ENCODE data around the gene ALG14.

ALG14 gene

GRCh38 chr1:94979656-94980581 lies 92.8 kb downstream of the ALG14 start:
- no peak for DNase-seq

- no peak for DNase-seq
Observed at GRCh38 chr1:94979131-94979530, 93.6 kb downstream of the ALG14 start.

DNA sequence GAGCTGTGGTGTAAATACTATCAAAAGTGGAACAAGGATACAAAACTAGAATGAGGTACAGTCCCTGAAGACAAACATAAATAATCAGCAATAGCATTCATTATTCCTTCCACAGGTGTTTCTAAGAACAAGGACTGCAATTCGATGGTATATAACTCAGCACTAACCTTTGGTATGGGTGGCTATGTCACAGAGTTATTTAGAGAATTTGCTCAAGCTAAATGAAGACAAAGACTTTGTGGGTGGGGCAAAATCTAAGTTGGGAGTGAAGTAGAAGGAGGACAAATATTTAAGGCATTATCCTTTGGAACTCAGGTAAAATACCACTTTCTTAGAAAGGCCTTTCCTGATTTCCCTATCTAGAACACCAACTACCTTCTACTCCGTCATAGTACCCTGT lies 94.3 kb downstream of the ALG14 start:
- DNase-seq: no peak

DNA sequence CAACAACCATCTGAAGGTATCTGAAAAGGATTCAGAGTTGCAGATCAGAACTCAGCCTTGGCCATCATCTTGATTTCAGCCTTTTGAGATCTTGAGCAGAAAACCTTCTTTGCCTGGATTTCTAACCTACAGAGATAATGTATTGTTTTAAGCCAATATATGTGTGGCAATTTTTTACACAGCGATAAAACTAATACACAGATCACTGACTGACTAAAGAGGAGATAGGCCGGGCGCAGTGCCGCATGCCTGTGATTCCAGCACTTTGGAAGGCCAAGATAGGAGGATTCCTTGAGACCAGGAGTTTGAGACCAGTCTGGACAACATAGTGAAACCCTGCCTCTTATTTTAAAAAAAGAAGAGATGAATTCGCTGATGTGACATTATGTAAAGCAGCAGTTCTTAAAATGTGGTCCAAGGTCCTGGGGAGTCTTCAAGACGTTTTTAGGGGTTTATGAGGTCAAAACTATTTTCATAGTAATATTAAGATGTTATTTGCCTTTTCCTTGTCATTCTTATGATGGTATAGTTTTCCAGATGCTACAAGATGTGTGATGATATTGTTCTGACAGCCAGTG lies 95.7 kb downstream of the ALG14 start:
- DNase-seq: no peak

- DNase-seq: no peak
Observed at GRCh38 chr1:94974824-94975223, 97.9 kb downstream of the ALG14 start.

DNA sequence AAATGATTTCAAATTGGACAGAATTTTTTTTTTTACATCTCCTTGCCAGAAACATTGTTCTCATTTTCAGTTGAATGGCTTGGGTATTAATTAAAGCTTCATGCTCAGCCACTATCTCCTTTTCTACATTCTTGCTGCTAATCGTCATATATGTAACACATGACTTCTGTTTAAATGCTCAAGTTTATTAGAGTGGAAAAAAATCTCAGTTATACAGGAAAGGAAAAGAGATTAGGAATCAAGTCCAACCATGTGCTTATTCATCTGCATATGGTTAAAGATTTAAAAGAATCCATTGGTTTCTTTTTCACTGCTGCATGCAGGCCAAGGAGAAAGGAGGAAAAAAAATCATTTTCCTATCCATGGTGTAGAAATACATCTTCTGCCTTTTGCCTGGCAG lies 98.5 kb downstream of the ALG14 start:
- DNase-seq: no peak

DNA sequence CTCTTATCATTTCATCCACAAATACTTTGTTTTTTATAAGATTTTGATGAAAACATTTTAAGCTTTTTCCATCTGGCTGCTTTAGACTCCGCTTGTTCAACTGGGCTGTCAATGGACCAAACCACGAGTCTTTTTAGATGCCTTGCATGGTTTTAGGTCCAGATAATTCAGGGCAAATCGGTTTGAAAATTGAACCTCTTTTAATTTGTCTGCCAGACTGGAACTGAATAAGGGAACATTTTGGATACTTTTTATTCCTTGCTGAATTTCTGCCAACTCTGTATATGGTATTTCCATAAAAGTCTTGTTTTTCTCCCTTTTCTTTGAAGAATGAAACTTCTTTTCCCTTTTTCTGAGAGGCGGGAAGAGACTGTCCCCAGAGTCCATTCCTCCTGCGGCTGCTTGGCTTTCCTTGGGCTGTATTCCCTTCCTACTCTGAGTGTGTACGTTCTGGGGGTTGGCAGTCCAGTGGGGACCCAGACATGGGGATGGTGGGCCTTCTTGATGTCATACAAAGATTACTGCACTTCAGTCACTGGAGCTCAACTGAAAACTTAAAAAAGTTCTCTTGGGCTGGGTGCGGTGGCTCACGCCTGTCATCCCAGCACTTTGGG lies 99.3 kb downstream of the ALG14 start:
- DNase-seq: no peak

DNA sequence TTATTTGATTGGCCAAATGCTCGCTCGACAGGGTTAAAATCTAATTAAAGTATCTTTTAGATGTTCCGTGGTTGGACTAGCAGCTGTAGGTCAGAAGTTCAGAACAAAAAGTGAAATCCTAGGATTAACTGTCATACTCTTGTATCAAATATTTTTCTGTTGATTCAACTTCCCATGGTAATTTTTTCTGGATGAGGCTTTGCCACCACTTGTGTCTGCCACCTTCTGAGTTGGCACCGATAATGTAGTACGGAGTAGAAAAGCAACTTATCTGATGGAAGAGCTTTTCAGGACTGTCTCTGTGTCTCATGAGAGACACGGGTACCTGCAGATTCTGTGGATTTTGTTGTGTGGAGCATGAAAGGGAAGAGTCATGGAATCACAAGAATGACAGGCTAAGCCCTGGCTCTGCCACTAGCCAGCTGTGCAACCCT lies 101.2 kb downstream of the ALG14 start:
- no peak for DNase-seq

DNA sequence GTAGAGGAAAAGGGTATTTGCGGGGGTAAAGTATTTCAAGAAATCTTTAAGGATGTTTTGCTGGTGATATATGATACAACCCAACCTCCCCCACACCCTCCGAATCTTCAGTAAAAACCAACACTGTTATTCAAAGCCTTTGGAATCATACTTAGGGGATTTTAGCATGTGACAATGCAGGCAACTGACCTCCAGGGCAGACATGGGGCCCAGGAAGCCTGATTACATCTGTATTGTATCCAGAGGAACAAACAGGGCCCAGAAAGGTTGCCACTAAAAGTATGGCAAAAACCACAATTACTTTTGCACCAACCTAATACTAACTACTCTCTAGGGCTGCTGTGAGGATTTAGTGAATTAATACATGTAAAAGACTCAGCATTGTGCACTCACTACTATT lies 102.0 kb downstream of the ALG14 start:
- no peak for DNase-seq

DNA sequence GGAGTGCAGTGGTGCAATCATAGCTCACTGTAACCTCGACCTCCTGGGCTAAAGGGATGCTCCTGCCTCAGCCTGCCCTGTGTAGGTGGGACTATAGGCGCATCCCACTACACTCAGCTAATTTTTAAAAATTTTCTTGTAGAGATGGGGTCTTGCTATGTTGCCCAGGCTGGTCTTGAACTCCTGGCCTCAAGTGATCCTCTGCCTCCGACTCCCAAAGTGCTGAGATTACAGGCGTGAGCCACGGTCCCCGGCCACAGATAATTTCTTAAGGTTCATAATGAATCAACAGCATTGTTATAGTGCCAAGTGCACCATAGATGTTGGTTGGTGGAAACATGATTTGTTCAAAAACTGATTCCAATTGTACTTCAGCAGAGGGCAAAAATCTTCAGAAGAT lies 103.6 kb downstream of the ALG14 start:
- DNase-seq: no peak

DNA sequence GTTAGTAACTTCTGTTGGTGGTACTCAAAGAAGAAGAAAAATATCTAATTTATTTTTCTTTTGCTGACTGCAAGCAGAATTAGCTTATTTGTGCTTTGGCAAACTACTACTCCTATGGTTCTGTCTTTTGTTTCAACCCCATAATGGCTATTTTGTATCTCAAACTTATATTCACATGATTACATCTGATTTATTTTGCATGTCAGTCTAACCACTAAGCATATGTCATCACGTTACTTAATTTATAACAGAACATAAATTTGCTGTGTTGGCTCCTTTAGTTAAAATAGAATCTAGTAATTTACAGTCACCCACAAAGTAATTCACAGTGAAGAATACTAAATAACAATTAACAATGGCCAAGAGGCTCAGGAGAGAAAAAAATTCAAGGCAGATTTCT lies 106.7 kb downstream of the ALG14 start:
- no peak for DNase-seq

- no peak for DNase-seq
Observed at GRCh38 chr1:94963864-94964263, 108.9 kb downstream of the ALG14 start.

DNA sequence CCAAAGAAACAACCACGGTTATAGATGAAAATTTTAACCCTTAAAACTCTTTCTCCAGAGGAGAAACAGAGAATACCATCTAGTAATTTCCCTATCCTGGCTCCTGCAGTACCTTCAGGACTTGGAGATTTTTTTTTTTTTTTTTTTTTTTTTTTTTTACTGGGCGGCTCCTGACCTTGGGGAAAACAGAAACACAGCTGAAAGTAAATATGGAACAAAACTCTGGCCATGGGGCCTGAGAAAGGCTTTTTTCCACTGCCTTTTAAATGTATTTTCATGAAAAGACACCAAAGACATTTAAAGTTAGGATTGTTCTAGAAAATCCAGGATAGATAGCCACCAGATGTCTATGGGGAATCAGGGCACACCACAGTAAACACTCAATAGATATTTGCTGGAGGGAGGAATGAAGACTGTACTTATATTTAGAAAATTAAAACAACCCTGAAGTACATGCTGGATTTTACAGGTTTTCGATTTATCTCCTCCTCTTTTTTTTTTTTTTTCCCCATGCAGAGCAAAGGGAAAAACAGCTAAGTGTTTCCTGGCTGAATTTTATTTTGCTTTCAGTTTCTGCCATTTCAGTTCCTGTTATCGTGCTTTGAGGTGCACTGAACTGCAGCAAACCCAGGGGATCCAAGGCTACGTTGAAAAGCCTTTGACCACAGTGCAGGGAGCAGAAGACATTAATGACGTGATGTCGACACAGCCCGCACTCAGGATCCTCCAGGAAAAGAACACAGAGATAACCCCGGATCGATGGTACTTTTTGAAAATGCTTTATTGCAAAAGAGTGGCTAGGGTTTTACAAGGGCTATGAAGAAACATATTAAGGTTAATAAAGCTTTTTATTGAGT lies 110.1 kb downstream of the ALG14 start:
- DNase-seq: no peak

GRCh38 chr1:94961988-94962387 lies 110.8 kb downstream of the ALG14 start:
- no peak for DNase-seq

- no peak for DNase-seq
Observed at GRCh38 chr1:94961582-94961981, 111.2 kb downstream of the ALG14 start.

DNA sequence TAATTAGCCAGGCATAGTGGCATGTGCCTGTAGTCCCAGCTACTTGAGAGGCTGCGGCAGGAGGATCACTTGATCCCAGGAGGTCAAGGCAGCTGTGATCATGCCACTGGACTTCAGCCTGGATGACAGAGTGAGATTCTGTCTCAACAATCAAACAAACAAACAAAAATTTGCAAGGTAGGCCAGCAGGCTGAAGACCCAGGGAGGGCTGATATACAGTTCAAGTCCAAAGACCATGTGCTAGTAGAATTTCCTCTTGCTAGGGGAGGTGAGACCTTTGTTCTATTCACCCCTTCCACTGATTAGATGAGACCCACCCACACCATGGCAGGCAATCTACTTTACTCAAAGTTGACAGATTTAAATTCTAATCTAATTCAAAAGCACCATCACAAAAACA lies 114.7 kb downstream of the ALG14 start:
- DNase-seq: no peak

DNA sequence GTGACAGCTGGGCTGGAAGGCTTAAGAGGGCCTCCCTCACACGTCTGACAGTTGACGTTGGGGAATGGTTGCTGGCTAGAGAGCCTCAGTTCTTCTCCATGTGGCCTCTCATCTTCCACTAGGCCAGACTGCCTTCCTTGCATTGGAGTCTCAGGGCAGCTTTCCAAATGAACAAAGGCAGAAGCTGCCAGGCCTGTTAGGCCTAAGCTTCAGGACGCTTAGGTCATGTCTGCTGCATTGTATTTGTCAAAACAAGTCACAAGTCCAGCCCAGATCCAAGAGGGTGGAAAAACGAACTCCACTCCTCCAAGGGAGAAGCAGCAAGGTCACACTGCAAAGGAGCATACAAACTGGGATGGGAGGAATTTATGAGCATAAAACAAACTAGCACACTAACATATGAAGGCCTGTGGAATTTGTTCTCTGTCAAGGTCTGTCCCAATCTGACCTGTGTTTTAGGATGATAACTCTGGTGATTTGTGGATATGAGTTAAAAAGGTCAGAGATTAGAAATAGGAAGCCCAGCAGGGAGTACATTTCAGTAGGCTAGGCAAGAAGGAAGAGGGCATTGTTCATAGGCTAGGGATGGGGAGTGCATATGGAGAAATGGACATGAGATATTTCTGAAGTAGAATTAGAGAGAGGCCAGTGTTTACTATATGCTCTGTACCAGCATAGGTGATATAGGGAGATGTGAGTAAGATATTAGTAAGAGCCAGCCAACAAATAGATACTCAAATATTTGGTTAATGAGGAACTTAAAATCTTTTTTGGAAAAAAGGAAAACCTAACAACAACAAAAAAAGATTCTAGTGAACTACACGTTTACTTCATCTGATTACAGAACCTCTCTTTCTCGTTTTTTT lies 116.8 kb downstream of the ALG14 start:
- DNase-seq: no peak

- DNase-seq: no peak
Observed at GRCh38 chr1:94954263-94955220, 118.2 kb downstream of the ALG14 start.

- DNase-seq: no peak
Observed at GRCh38 chr1:94953746-94954145, 119.0 kb downstream of the ALG14 start.

DNA sequence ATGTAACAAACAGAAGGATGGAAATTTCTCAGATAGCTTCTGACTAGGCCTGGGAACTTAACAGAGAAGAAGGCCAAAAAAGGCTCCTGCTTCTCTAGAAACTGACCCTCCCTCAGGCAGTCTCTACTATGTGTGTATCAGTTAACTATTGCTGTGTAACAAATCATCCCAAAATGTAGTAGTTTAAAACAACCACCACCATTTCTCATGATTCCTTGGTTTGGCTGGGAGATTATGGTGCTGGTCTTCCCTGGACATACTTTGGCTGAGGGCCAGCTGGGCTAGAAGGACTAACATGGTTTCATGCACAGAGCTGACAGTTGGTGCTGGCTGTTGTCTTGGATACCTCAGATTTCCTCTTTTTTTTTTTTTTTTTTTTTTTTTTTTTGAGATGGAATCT lies 119.6 kb downstream of the ALG14 start:
- DNase-seq: no peak

- no peak for DNase-seq
Observed at GRCh38 chr1:94952539-94952938, 120.2 kb downstream of the ALG14 start.

Data from right forelimb (tissue), 1 donor.